ENCODE measurements around the gene PCSK9.

The PCSK9 gene

DNA sequence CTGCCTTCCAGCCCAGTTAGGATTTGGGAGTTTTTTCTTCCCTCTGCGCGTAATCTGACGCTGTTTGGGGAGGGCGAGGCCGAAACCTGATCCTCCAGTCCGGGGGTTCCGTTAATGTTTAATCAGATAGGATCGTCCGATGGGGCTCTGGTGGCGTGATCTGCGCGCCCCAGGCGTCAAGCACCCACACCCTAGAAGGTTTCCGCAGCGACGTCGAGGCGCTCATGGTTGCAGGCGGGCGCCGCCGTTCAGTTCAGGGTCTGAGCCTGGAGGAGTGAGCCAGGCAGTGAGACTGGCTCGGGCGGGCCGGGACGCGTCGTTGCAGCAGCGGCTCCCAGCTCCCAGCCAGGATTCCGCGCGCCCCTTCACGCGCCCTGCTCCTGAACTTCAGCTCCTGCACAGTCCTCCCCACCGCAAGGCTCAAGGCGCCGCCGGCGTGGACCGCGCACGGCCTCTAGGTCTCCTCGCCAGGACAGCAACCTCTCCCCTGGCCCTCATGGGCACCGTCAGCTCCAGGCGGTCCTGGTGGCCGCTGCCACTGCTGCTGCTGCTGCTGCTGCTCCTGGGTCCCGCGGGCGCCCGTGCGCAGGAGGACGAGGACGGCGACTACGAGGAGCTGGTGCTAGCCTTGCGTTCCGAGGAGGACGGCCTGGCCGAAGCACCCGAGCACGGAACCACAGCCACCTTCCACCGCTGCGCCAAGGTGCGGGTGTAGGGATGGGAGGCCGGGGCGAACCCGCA, at the start of gene PCSK9:
TSS of gene PCSK9 (plus strand) at position 207 of the 741 bp plus-strand sequence. CDS start at position 497, 290 bp downstream.
- TF ChIP-seq, protein P1, sequence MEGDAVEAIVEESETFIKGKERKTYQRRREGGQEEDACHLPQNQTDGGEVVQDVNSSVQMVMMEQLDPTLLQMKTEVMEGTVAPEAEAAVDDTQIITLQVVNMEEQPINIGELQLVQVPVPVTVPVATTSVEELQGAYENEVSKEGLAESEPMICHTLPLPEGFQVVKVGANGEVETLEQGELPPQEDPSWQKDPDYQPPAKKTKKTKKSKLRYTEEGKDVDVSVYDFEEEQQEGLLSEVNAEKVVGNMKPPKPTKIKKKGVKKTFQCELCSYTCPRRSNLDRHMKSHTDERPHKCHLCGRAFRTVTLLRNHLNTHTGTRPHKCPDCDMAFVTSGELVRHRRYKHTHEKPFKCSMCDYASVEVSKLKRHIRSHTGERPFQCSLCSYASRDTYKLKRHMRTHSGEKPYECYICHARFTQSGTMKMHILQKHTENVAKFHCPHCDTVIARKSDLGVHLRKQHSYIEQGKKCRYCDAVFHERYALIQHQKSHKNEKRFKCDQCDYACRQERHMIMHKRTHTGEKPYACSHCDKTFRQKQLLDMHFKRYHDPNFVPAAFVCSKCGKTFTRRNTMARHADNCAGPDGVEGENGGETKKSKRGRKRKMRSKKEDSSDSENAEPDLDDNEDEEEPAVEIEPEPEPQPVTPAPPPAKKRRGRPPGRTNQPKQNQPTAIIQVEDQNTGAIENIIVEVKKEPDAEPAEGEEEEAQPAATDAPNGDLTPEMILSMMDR (conservative IDR thresholded peaks at IDR 0.05), result no peak
- no peak within 1 kb of the TSS for H3K27ac ChIP-seq

DNA sequence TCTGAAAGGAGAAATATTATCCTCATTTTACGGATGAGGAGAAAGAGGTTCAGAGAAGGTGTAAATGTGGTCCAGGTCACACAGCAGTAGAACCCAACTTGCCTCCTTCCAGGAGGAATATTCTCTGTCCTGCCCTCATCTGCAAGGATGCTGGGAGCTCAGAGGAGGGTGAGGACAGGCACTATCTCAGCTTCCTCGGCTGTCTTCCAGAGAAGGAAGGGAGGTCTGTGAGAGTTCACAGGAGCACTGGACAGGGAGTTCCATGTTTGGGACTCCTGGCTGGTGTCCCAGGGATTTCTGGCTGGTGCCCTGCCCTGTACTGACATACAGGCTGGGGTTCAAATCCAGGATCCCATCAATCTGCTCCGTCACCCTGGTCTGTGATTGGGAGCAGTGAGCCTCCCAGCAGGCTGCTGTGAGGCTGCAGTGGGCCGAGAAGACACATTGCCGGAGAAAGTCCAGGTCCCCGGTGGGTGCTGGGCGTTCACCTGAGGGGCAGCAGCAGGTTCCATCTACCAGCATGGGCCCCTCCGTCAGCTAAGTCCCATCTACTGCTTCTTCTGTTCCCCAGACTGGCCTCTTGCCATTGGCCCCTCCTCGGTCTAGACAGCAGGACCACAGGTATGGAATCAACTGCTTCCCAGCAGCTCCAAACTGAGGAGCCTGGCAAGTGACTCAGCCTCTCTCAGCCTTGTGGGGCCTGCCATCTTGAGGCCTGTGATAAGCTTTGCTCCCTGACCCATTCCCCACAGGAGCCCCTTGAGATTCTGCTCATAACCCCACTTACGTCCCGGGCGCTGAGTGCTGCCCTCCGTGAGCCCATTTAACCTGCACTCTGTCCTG, 49.2 kb upstream of the PCSK9 start:
- TF ChIP-seq, protein P1 (conservative IDR thresholded peaks at IDR 0.05), result no peak
- no peak overlapping the region for H3K27ac ChIP-seq

DNA sequence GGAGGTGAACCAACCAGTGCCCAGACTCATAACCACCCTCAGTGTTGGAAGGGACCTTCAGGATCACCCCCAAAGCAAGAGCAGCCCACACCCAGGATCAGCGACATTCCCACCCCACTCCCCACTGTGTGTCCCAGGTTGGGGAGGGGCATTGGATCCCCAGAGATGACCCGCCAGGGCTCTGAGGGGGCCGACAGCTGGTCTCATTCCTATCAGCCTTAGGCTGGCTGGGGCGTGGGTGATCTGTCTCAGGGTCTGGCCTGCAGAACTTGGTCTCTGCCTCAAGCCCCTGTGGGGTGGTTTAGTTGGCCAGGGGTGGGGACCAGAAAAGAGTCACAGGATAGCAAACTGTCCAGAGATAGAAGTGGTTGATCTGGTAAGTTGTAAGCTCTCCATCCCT, 48.4 kb upstream of the PCSK9 start:
- TF ChIP-seq, protein P1 (conservative IDR thresholded peaks at IDR 0.05), result no peak

DNA sequence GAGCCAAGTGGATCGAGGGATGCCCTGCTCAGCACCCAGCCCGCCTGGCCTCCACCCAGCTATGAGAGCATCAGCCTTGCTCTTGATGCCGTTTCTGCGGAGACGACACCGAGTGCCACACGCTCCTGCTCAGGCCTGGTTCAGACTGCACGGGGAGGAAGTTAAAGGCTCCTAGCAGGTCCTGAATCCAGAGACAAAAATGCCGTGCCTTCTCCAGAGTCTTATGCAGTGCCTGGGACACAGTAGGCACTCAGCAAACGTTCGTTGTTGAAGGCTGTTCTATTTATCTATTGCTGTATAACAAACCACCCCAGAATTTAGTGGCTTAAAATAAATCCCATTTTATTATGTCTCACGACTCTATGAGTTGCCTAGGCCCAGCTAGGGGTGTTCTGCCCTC, 47.4 kb upstream of the PCSK9 start:
- H3K27ac ChIP-seq, result no peak overlapping the region
- TF ChIP-seq, protein P1 (conservative IDR thresholded peaks at IDR 0.05), result no peak

More for the DNA sequence above, 48.4 kb upstream of the PCSK9 start:
- H3K27ac ChIP-seq, result no peak overlapping the region

DNA sequence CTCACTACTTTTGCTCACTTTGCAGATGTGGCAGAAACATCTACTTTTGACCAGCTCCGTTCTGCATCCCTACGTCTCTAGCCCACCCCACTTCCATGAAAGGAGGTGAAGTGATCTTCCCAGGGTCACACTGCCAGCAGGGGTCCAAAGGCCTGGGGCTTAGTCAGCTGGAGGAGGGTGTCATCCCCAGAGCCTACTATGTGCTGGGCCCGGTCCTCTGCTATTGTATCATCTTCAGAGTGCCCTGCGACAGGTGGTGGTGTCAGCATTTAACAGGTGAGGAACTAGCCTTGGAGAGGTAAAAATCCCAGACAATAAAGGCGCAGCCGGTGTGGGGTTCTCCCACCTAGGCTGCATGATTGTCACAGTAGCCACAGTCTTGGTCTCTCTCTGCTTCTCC, 46.2 kb upstream of the PCSK9 start:
- TF ChIP-seq, protein P1 (conservative IDR thresholded peaks at IDR 0.05), result no peak
- H3K27ac ChIP-seq, result no peak overlapping the region

DNA sequence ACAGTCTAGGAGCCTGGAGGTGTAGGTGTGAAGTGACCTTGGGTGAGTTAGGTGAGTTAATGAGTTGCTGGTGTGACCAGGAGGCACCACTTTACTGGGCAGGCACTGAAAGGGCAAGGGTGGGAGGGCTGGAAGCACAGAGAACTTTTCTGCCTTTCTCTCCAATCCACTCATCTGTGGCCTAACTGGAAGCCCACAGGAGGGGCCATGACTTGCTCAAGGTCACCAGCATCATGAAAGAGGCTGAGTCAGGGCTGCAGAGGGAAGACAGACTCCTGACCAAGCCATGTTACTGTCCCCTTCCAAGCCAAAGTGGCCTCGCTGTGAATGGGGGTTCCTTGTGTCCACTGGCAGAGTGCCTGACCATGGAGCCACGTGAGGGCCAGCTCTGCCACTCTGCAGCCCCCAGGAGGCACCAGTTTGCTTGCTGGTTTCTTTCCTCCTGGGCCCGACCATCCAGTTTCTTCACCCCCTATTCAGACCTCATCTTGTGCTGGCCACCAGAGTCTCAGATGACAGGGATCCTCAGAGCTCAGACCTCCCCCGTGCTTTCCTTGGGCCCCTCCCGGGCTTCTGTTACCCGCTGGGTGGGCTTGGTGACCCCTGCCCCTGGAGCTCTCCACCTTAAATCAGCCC, 44.9 kb upstream of the PCSK9 start:
- H3K27ac ChIP-seq, result no peak overlapping the region
- TF ChIP-seq, protein P1 (conservative IDR thresholded peaks at IDR 0.05), result no peak
